CD14-positive monocyte (primary cell): ENCODE results near the gene COL9A3. TPM values are rescaled to one million over a fixed set of nuclear protein-coding genes. Genes with fewer than 3 reads are reported as not detected.

Experiments
- DNase-seq, 3 donors: peaks; one replicate each; pipeline ENCODE4 v3.0.0-alpha.2; 2011 to 2022
- H2AFZ ChIP-seq: 2 replicates; pipeline ENCODE4 v1.6.0; 2012; ENCODE audit warnings: mild to moderate bottlenecking, low read depth, low read length, inconsistent platforms; ENCODE audit not compliant: insufficient read depth, poor library complexity, severe bottlenecking
- H3K27ac ChIP-seq, 2 donors: 1 replicate in 1 of 2; 2 replicates in 1 of 2; pipeline ENCODE4 v1.5.1; 2012 to 2013; ENCODE audit warnings: low read length in 2 of 2, control low read depth in 1 of 2, inconsistent platforms in 1 of 2, low read depth in 1 of 2, mild to moderate bottlenecking in 1 of 2
- H3K27me3 ChIP-seq, 2 donors: one replicate each; pipeline versions ENCODE4 v1.6.0 to v1.6.1; 2011 to 2013; ENCODE audit warnings: low read length in 2 of 2; ENCODE audit not compliant: control insufficient read depth in 2 of 2, insufficient read depth in 2 of 2
- H3K36me3 ChIP-seq, 2 donors: replicated peaks in 1 of 2; 1 replicate in 1 of 2; 2 replicates in 1 of 2; pipeline versions ENCODE4 v1.5.1 to v1.6.1; 2012 to 2013; ENCODE audit warnings: low read length in 2 of 2, control low read depth in 1 of 2, inconsistent platforms in 1 of 2, mild to moderate bottlenecking in 1 of 2; ENCODE audit not compliant: insufficient read depth in 2 of 2, control insufficient read depth in 1 of 2
- H3K4me1 ChIP-seq, 2 donors: 1 replicate in 1 of 2; 2 replicates in 1 of 2; pipeline versions ENCODE4 v1.5.1 to v1.6.1; 2012 to 2013; ENCODE audit warnings: low read length in 2 of 2, control low read depth in 1 of 2, inconsistent platforms in 1 of 2, mild to moderate bottlenecking in 1 of 2, moderate library complexity in 1 of 2; ENCODE audit not compliant: insufficient read depth in 2 of 2, control insufficient read depth in 1 of 2
- H3K4me2 ChIP-seq: replicated peaks from 2 replicates; pipeline ENCODE3; 2012; ENCODE audit warnings: low read length, moderate library complexity, mild to moderate bottlenecking; ENCODE audit not compliant: poor library complexity, severe bottlenecking; ENCODE audit errors: extremely low read depth
- H3K4me3 ChIP-seq, 3 experiments: fragments of 200-600 bp in 1 of 3; sonication (generic) in 1 of 3; replicated peaks in 1 of 3; 1 replicate in 2 of 3; 2 replicates in 1 of 3; pipeline ENCODE4 v1.5.1; 2011 to 2013; ENCODE audit warnings: low read length in 3 of 3, mild to moderate bottlenecking in 3 of 3, control low read depth in 2 of 3, low read depth in 2 of 3, inconsistent platforms in 1 of 3, moderate library complexity in 1 of 3
- H3K79me2 ChIP-seq: 2 replicates; pipeline ENCODE4 v1.6.0; 2012; ENCODE audit warnings: mild to moderate bottlenecking, control low read depth, inconsistent platforms, low read length, moderate library complexity; ENCODE audit not compliant: insufficient read depth
- H3K9ac ChIP-seq: 2 replicates; pipeline ENCODE4 v1.6.0; 2017; ENCODE audit warnings: low read length, mild to moderate bottlenecking; ENCODE audit not compliant: insufficient read depth, poor library complexity, severe bottlenecking
- H3K9me3 ChIP-seq, 2 donors: replicated peaks in 1 of 2; 1 replicate in 1 of 2; 2 replicates in 1 of 2; pipeline versions ENCODE4 v1.5.1 to v1.6.1; 2012 to 2013; ENCODE audit warnings: low read length in 2 of 2, control low read depth in 1 of 2; ENCODE audit not compliant: control insufficient read depth in 1 of 2, insufficient read depth in 1 of 2
- H4K20me1 ChIP-seq: 2 replicates; pipeline ENCODE4 v1.6.0; 2012; ENCODE audit warnings: mild to moderate bottlenecking, low read length, control low read depth, moderate library complexity; ENCODE audit not compliant: insufficient read depth
- H3K27ac Mint-ChIP-seq, 7 donors: one replicate each; pipeline ENCODE4 v1.8.0; 2020; ENCODE audit warnings: mild to moderate bottlenecking in 7 of 7, mixed read lengths in 7 of 7, moderate library complexity in 6 of 7, inconsistent platforms in 2 of 7
- H3K27me3 Mint-ChIP-seq, 3 donors: one replicate each; pipeline ENCODE4 v1.8.0; 2021 to 2022; ENCODE audit warnings: low read depth in 3 of 3, mild to moderate bottlenecking in 3 of 3, mixed read lengths in 3 of 3, moderate library complexity in 3 of 3, inconsistent platforms in 1 of 3
- H3K36me3 Mint-ChIP-seq, 2 donors: one replicate each; pipeline ENCODE4 v1.8.0; 2020; ENCODE audit warnings: mixed read lengths in 2 of 2, inconsistent platforms in 1 of 2, mild to moderate bottlenecking in 1 of 2
- H3K4me1 Mint-ChIP-seq: one replicate; pipeline ENCODE4 v1.8.0; 2020; ENCODE audit warnings: mild to moderate bottlenecking, mixed read lengths
- H3K4me3 Mint-ChIP-seq, 2 donors: one replicate each; pipeline ENCODE4 v1.8.0; 2020; ENCODE audit warnings: mild to moderate bottlenecking in 2 of 2, mixed read lengths in 2 of 2, moderate library complexity in 1 of 2
- H3K9me3 Mint-ChIP-seq, 7 donors: one replicate each; pipeline ENCODE4 v1.8.0; 2020 to 2022; ENCODE audit warnings: mixed read lengths in 7 of 7, mild to moderate bottlenecking in 6 of 7, moderate library complexity in 6 of 7, inconsistent platforms in 2 of 7
- CTCF ChIP-seq: fragments of 200-600 bp; IDR thresholded peaks from one replicate; pipeline ENCODE4 v1.8.0; 2022; ENCODE audit warnings: antibody characterized with exemption, mild to moderate bottlenecking
- WGBS: methylation state at CpG from one replicate; pipeline ENCODE4 v1.1.5; 2013; ENCODE audit warnings: missing lambda C conversion rate; ENCODE audit not compliant: insufficient coverage; 5-methylcytosine and 5-hydroxymethylcytosine counted together
- intact Hi-C, 2 donors: fragments of 100-400 bp; cut with micrococcal nuclease; formaldehyde crosslinking; loops; one replicate each; pipeline versions ENCODE4 v1.15.0 to v1.15.1; 2023
- polyA plus RNA-seq, 3 donors: library from polyadenylated mRNA; depleted of rRNA in 1 of 3; unstranded in 2 of 3; stranded (reverse) in 1 of 3; fragments of 300-500 nt in 2 of 3; fragments of >200 nt in 1 of 3; fragmentation: Illumina TruSeq in 2 of 3; gene quantifications; 1 replicate in 2 of 3; 2 replicates in 1 of 3; pipeline ENCODE4 v1.2.3, GENCODE V29; 2012 to 2021

Gene COL9A3
- polyA plus RNA-seq, 3 donors = 1.8 to 4.4 (median 2.6) TPM

GRCh38 chr20:62778058-62778457 lies 38.8 kb upstream of the COL9A3 start:
- no peaks in the 10 kb centered on the region for H4K20me1 ChIP-seq
- no peaks in the 10 kb centered on the region for H3K27me3 ChIP-seq
- H3K4me3 ChIP-seq = no peak overlapping the region
- TF ChIP-seq CTCF = no peak
- 99% methylated on average over 8 of the region's 9 CpGs for WGBS
- Mint-ChIP-seq H3K27me3 (peaks cover 0 to 7% (median 6%) of the 10 kb centered on the region in 3 donors), H3K36me3 (no peaks in the 10 kb centered on the region), H3K4me1 (peaks cover 47% of the 10 kb centered on the region), H3K9me3 (peaks cover 0 to 5% (median 2%) of the 10 kb centered on the region in 7 donors), H3K27ac (peak overlapping the region in 1 of 7 donors; percentile 6), H3K4me3 (no peak overlapping the region)
- H3K4me2 ChIP-seq = no peak overlapping the region
- no peaks in the 10 kb centered on the region for H3K79me2 ChIP-seq
- no peak overlapping the region for H3K9ac ChIP-seq
- no peak overlapping the region for H2AFZ ChIP-seq
- H3K4me1 ChIP-seq = peaks cover 42 to 47% of the 10 kb centered on the region in 2 donors
- no peaks in the 10 kb centered on the region for H3K36me3 ChIP-seq
- DNase-seq = no peak
- intact Hi-C loops = no loop called here
- H3K9me3 ChIP-seq = no peaks in the 10 kb centered on the region
- H3K27ac ChIP-seq = no peak overlapping the region

GRCh38 chr20:62778601-62779416 lies 38.0 kb upstream of the COL9A3 start:
- no peak overlapping the region for H3K27ac ChIP-seq
- no peak for TF ChIP-seq CTCF
- no peaks in the 10 kb centered on the region for H3K27me3 ChIP-seq
- DNase-seq = no peak
- H4K20me1 ChIP-seq = no peaks in the 10 kb centered on the region
- peaks cover 42% of the 10 kb centered on the region for H3K4me1 Mint-ChIP-seq
- H3K9me3 ChIP-seq = no peaks in the 10 kb centered on the region
- no peak overlapping the region for H3K27ac Mint-ChIP-seq
- H3K4me3 ChIP-seq = no peak overlapping the region
- H3K79me2 ChIP-seq = no peaks in the 10 kb centered on the region
- no peak overlapping the region for H3K9ac ChIP-seq
- H3K9me3 Mint-ChIP-seq = peaks cover 0 to 5% (median 2%) of the 10 kb centered on the region in 7 donors
- peaks cover 36 to 39% of the 10 kb centered on the region in 2 donors for H3K4me1 ChIP-seq
- no peak overlapping the region for H2AFZ ChIP-seq
- intact Hi-C loops = no loop called here
- H3K27me3 Mint-ChIP-seq = peaks cover 0 to 6% (median 2%) of the 10 kb centered on the region in 3 donors
- H3K36me3 Mint-ChIP-seq = no peaks in the 10 kb centered on the region
- WGBS = 84% methylated on average over 13 of the region's 24 CpGs
- no peaks in the 10 kb centered on the region for H3K36me3 ChIP-seq
- no peak overlapping the region for H3K4me2 ChIP-seq
- H3K4me3 Mint-ChIP-seq = no peak overlapping the region
